SH-SY5Y (cell line): ENCODE results near the gene RPL3.

Experiments used
- GATA2 ChIP-seq: IDR thresholded peaks from 2 replicates; pipeline ENCODE4 v1.6.1; 2011; ENCODE audit warnings: mild to moderate bottlenecking, low read depth, low read length
- GATA3 ChIP-seq: IDR thresholded peaks from 2 replicates; pipeline ENCODE4 v1.6.1; 2011; ENCODE audit warnings: low read depth, mild to moderate bottlenecking, low read length, moderate library complexity

DNA sequence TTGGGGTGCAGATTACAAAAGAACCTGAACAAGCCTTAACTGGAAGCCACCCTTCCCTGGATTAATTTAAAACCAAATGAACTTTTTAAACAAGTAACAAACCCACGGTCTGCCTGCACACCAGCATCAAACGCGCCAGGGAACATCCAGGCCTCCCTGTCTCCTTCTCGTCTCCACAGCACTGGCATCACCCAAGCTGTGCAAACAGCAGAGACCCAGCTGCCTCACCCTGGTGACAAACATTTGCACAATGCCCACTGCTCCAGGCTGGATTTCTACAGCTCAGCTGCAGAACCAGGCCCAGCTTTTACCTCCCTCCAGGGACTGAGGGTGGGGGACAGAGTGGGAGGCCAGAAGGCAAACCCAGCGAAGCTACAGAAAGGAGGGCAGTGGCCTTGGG is 7.0 kb downstream of the RPL3 start:
- TF ChIP-seq GATA3: no peak
- TF ChIP-seq GATA2: no peak
